ENCODE measurements around the gene SPACA4. TPM values are rescaled to one million over a fixed set of nuclear protein-coding genes. Genes with fewer than 3 reads are reported as not detected.
A peak's percentile ranks its signal among the peaks of the same experiment; 100 is the strongest.

The SPACA4 gene
- total RNA-seq, 1 donor from 2014 or later = 0.98 TPM

DNA sequence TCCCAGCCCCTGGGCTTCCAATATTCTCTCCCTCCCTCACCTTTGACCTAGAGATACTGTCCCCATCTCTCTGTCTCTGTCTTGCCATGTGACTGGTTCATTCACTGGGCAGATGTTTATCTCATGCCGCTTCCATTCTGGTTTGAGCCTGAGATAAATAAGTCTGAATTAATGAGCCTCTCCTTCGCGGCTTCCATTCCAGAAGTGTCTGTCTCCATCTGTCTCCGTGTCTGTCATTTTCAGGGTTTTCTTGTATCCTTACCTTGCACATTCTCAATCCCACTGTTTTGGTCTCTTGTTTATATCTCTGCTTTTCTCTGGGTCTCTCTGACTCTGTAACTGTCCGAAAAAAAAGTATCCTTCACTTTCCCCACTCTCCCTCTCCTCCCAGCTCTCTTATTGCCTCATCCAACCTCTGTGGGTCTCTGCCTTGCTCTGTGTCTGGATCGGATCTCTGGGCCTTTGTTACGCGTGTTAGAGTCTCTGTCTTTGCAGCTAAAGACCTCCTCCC is 17.1 kb downstream of the SPACA4 start:
- Histone ChIP-seq H3K4me3 (peak overlapping the region; percentile 36), H3K27ac (peak overlapping the region; percentile 53), H3K36me3 (no peaks in the 10 kb centered on the region), H3K27me3 (no peaks in the 10 kb centered on the region), H3K4me1 (peaks cover 16% of the 10 kb centered on the region), H3K9me3 (no peaks in the 10 kb centered on the region)
- intact Hi-C loops (cut with DNase I) = no loop called here
- ATAC-seq (no peak), DNase-seq (no peak)
- no peak for TF ChIP-seq CTCF (IDR thresholded peaks at IDR 0.05)

DNA sequence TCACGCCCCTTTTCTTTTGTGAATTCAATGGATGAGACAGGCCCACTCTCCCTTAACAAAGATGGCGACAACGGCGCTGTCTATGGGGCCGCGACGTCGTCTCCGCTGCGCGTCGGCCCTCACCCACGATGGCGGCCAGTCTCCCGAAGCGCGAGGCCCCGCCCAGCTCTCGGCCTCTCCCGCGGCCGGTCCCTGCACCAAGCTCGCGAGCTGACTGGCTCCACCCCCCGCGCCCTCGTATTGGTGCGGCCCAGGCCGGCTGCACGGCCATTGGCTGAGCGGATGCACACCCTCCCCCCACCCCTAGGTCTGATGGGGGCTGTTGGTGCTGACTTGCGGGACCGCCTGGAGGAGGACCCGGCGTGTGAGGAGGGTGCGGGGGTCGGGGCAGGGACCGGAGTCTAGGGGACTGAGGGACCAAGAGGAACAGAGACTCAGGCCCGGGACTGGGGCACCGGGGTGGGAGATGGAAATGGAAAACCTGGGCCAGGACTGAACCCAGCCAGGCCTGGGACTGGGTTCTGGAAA is 17.6 kb downstream of the SPACA4 start:
- Histone ChIP-seq H3K27me3 (no peaks in the 10 kb centered on the region), H3K4me3 (peak overlapping the region; percentile 48), H3K36me3 (no peaks in the 10 kb centered on the region), H3K27ac (peak overlapping the region; percentile 80), H3K4me1 (peaks cover 16% of the 10 kb centered on the region), H3K9me3 (no peaks in the 10 kb centered on the region)
- ATAC-seq (peak; percentile 88), DNase-seq (peak; percentile 99)
- intact Hi-C loops (cut with DNase I) = no loop called here
- no peak for TF ChIP-seq CTCF (IDR thresholded peaks at IDR 0.05)

- Histone ChIP-seq H3K27ac (peak overlapping the region; percentile 80), H3K36me3 (peaks cover 3% of the 10 kb centered on the region), H3K27me3 (no peaks in the 10 kb centered on the region), H3K9me3 (no peaks in the 10 kb centered on the region), H3K4me1 (peaks cover 17% of the 10 kb centered on the region), H3K4me3 (peak overlapping the region; percentile 48)
- TF ChIP-seq CTCF (IDR thresholded peaks at IDR 0.05) = no peak
- no peak for DNase-seq
- no peak for ATAC-seq
- intact Hi-C loops (cut with DNase I) = no loop called here
Observed at GRCh38 chr19:48624791-48625723, 18.5 kb downstream of the SPACA4 start.

DNA sequence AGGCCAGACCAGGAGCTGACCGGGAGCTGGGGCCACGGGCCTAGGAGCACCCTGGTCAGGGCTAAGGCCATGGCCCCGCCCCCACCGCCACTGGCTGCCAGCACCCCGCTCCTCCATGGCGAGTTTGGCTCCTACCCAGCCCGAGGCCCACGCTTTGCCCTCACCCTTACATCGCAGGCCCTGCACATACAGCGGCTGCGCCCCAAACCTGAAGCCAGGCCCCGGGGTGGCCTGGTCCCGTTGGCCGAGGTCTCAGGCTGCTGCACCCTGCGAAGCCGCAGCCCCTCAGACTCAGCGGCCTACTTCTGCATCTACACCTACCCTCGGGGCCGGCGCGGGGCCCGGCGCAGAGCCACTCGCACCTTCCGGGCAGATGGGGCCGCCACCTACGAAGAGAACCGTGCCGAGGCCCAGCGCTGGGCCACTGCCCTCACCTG is 19.4 kb downstream of the SPACA4 start:
- Histone ChIP-seq H3K4me3 (no peak overlapping the region), H3K27me3 (no peaks in the 10 kb centered on the region), H3K4me1 (peaks cover 25% of the 10 kb centered on the region), H3K9me3 (no peaks in the 10 kb centered on the region), H3K27ac (no peak overlapping the region), H3K36me3 (peaks cover 10% of the 10 kb centered on the region)
- intact Hi-C loops (cut with DNase I) = no loop called here
- TF ChIP-seq CTCF (IDR thresholded peaks at IDR 0.05) = no peak
- ATAC-seq = no peak
- peak; percentile 67 for DNase-seq

DNA sequence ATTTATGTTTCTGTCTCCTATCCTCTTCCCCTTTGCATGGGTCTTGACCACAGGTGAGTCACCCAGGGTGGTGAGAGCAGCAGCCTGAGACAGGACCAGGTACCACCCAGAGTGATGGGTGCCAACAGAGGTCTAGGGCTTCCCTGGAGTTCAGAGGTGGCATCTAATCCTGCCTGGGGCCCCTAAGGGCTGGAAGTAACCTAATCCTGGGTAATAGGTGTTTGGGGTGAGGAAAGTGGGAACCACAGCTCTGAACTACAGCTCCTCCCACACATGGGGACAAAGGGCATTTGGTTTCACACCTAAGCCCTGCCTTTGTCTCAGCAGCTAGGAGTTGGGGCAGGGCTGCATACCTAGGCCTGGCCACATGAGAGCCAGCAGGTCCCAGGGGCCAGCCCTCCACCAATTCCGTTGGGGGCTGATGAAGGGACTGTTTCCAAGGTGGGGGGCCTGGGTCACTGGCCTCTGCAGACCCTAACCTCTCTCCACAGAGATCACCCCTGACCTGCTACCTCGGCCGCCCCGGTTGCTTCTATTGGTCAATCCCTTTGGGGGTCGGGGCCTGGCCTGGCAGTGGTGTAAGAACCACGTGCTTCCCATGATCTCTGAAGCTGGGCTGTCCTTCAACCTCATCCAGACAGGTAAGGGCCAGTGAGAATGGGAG is 20.8 kb downstream of the SPACA4 start:
- no peak for TF ChIP-seq CTCF (IDR thresholded peaks at IDR 0.05)
- peaks cover 31% of the 10 kb centered on the region for H3K4me1 ChIP-seq
- no peak overlapping the region for H3K4me3 ChIP-seq
- intact Hi-C loops (cut with DNase I) = no loop called here
- no peak overlapping the region for H3K27ac ChIP-seq
- DNase-seq (peak; percentile 66), ATAC-seq (no peak)
- peaks cover 15% of the 10 kb centered on the region for H3K36me3 ChIP-seq
- no peaks in the 10 kb centered on the region for H3K9me3 ChIP-seq
- no peaks in the 10 kb centered on the region for H3K27me3 ChIP-seq
